GM21360 (cell line): ENCODE measurements around the gene PAOX.
"Not testable (repeated sequence)": the region's sequence is repeated elsewhere in the genome, so short reads cannot be mapped to it uniquely, and the experiment has no call there.

Experiments
- ATAC-seq: cut with Tn5 transposase; IDR thresholded peaks from one replicate; pipeline ENCODE4 v1.9.1; 2021; ENCODE audit warnings: mild to moderate bottlenecking, moderate library complexity; ENCODE audit not compliant: unreplicated experiment

Gene PAOX

GRCh38 chr10:133383551-133383950 is 4.5 kb downstream of the PAOX start:
- no peak for ATAC-seq

- no peak for ATAC-seq
Measured at GRCh38 chr10:133384071-133384470, 5.0 kb downstream of the PAOX start.

GRCh38 chr10:133385214-133385613 is 6.2 kb downstream of the PAOX start:
- ATAC-seq: no peak

GRCh38 chr10:133386951-133387350 is 7.9 kb downstream of the PAOX start:
- ATAC-seq: not testable (repeated sequence)

GRCh38 chr10:133388236-133388972 is 9.3 kb downstream of the PAOX start:
- no peak for ATAC-seq

GRCh38 chr10:133388973-133389818 is 10.1 kb downstream of the PAOX start:
- peak; percentile 79 for ATAC-seq

- ATAC-seq: no peak
Measured at GRCh38 chr10:133390597-133391248, 11.7 kb downstream of the PAOX start.

- no peak for ATAC-seq
Measured at GRCh38 chr10:133391249-133391635, 12.2 kb downstream of the PAOX start.

- no peak for ATAC-seq
Measured at GRCh38 chr10:133391761-133392518, 12.9 kb downstream of the PAOX start.

GRCh38 chr10:133393401-133394063 is 14.5 kb downstream of the PAOX start:
- ATAC-seq: no peak

- ATAC-seq: peak; percentile 58
Measured at GRCh38 chr10:133394064-133394663, 15.1 kb downstream of the PAOX start, which contains the start of gene MTG1. MTG1 (plus strand) TSS chr10:133394157; CDS start chr10:133394221, 64 bp downstream.

GRCh38 chr10:133394801-133395221 is 15.7 kb downstream of the PAOX start:
- ATAC-seq: no peak

- no peak for ATAC-seq
Measured at GRCh38 chr10:133396035-133396624, 17.1 kb downstream of the PAOX start.

GRCh38 chr10:133397938-133398337 is 18.9 kb downstream of the PAOX start:
- no peak for ATAC-seq

GRCh38 chr10:133399123-133399601 is 20.1 kb downstream of the PAOX start:
- no peak for ATAC-seq

- ATAC-seq: peak; percentile 59
Measured at GRCh38 chr10:133400624-133401424, 21.8 kb downstream of the PAOX start.

- ATAC-seq: no peak
Measured at GRCh38 chr10:133401500-133401899, 22.4 kb downstream of the PAOX start.

GRCh38 chr10:133401981-133402725 is 23.1 kb downstream of the PAOX start:
- no peak for ATAC-seq
